HG03135 (cell line): ENCODE data around the gene CIRBP.
A peak's percentile ranks its signal among the peaks of the same experiment; 100 is the strongest.
"Not testable (repeated sequence)": the region's sequence is repeated elsewhere in the genome, so short reads cannot be mapped to it uniquely, and the experiment has no call there.

Experiments
- ATAC-seq: cut with Tn5 transposase; IDR thresholded peaks from one replicate; pipeline ENCODE4 v1.9.1; 2021; ENCODE audit warnings: mild to moderate bottlenecking, moderate library complexity; ENCODE audit not compliant: unreplicated experiment

CIRBP gene

GRCh38 chr19:1243768-1244692, 25.1 kb upstream of the CIRBP start:
- ATAC-seq = no peak

DNA sequence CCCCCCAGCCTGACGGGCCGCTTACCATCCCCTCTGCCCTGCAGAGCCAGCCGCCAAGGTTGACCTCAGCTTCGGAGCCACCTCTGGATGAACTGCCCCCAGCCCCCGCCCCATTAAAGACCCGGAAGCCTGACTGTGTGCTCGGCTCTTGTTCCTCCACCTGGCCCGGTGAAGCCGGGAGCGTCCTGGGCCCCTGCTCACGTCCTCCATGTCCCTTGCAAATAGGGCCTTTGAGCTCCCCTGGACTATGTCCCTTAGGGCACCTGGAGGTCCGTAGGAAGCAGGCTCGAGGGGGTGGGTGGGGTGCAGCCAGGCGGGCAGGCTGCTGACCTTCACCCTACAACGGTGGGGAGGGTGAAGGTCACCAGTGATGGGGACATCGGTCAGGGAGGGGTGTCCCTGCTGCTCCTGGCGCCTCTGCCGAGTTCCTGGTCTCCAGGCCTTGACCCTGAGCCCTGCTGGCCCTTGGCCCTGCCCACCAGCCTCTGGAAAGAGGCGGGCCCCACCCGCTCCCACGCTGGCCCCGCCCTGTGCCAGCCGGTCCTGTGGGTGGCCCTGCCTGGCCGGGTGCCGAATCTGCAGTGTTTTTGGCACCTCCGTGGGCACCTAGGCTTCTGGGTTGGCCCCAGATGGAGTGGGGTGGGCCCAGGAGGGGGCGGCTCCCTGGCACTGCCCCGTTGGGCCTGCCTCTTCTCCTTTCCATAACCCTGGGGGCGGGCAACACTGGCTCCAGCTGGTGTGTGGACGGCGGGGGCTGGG, 24.3 kb upstream of the CIRBP start:
- ATAC-seq = no peak

- ATAC-seq = no peak
Measured at GRCh38 chr19:1245494-1246264, 23.5 kb upstream of the CIRBP start.

- not testable (repeated sequence) for ATAC-seq
Measured at GRCh38 chr19:1246265-1247087, 22.7 kb upstream of the CIRBP start.

GRCh38 chr19:1247748-1248138, 21.4 kb upstream of the CIRBP start:
- no peak for ATAC-seq

GRCh38 chr19:1248139-1248785, 20.9 kb upstream of the CIRBP start, which contains the start of gene MIDN:
MIDN (plus strand) TSS chr19:1248583; CDS start chr19:1250297, 1,714 bp downstream.
- peak; percentile 10 for ATAC-seq

GRCh38 chr19:1248786-1249297, 20.3 kb upstream of the CIRBP start:
- ATAC-seq = peak; percentile 28

DNA sequence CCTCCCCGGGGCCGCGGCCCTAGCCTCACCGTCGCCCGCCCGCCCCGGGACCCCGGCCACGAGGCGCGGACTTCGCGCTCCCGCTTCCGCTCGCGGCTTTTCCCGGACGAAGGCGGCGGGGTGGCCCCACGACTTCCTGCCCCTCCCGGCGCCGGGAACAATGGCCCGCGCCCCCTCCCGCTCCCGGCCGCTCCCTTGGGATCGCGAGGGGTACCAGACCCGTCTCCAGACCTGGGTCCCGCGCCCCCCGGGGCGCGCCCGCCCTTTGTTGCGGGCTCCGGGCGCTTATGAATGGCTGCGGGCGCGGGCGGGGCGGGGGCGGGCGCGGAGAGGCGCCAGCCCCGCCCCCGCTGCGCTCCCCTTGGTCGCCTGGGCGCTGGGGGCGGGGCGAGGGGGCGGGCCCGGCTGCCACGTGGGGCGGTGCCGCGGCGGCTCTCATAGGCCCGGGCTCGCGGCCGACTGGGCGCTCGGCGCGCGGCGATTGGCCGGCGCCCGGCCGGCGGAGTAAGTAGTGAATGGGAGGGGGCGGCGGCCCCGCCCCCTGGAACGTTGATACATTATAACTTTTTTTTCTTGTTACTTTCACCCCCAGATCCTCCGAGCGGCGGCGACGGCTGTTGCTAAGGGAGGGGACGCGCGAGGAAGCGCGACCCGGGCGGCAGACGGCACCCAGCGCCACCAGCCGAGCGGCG, 19.7 kb upstream of the CIRBP start:
- peak; percentile 36 for ATAC-seq

- peak; percentile 0 for ATAC-seq
Measured at GRCh38 chr19:1249990-1250436, 19.1 kb upstream of the CIRBP start.

- ATAC-seq = no peak
Measured at GRCh38 chr19:1250437-1251260, 18.5 kb upstream of the CIRBP start.

- no peak for ATAC-seq
Measured at GRCh38 chr19:1251330-1252220, 17.6 kb upstream of the CIRBP start.

DNA sequence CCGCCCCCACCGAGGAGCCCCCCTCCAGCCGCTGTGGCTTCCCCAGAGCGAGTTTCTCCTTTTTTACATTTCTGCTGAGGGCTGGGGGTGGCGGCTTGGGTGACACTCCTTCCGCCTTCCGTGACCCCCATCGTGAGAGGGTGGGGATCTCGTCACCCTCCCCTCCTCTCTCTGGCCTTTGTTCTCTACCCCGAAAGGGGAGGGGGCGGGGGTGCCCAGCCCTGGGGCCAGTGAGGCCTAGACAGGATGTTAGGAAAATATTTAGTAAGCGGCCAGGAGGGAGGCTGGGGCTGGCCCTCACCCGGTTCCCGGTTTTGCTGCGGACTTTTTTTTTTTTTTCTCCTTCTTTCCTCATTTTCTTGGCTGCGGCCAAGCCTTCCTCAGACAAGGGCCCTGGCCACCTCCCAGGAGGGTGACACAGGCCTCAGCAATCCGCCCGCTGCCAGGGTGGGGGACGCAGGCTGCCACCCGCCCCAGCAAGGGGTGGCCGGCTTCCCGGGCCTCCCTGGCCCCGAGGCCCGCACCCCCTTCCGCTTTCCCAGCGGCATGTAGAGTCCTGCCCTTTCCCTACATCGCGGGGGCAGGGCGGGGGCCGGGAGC, 16.8 kb upstream of the CIRBP start:
- no peak for ATAC-seq

- ATAC-seq = no peak
Measured at GRCh38 chr19:1252821-1253513, 16.2 kb upstream of the CIRBP start.

- no peak for ATAC-seq
Measured at GRCh38 chr19:1253514-1254080, 15.5 kb upstream of the CIRBP start.

DNA sequence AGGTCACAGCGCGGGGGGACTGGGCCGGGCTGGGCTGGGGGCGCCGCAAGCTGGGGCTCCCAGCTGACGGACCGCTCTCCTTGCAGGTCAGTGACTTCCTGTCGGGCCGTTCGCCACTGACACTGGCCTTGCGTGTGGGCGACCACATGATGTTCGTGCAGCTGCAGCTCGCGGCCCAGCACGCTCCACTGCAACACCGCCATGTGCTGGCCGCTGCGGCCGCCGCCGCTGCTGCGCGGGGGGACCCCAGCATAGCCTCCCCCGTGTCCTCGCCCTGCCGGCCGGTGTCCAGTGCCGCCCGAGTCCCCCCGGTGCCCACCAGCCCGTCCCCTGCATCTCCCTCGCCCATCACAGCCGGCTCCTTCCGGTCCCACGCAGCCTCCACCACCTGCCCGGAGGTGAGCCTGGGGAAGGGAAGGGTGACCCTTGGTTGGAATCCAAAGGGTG, 15.0 kb upstream of the CIRBP start:
- no peak for ATAC-seq
